Calu3 (cell line): ENCODE data around the gene ZNF80. TPM values are rescaled to one million over a fixed set of nuclear protein-coding genes. Genes with fewer than 3 reads are reported as not detected.
A peak's percentile ranks its signal among the peaks of the same experiment; 100 is the strongest.

Experiments used
- BruUV-seq: library from RNA; stranded (reverse); fragments of 400-500 nt; replicated peaks from 2 replicates; lab custom pipeline; 2021; lab: Mats Ljungman, UMichigan
- CTCF ChIA-PET: fragments of 300-600 bp; sonication (Branson Sonifier 250); formaldehyde crosslinking; loops from one replicate; lab custom pipeline; 2022; ENCODE audit warnings: antibody characterized with exemption; lab: Charles Lee
- DNase-seq: peaks from one replicate; pipeline ENCODE4 v3.0.0; 2022
- H3K27ac Mint-ChIP-seq: one replicate; pipeline ENCODE4 v1.8.0; 2022; ENCODE audit warnings: mixed read lengths; ENCODE audit not compliant: unreplicated experiment
- H3K27me3 Mint-ChIP-seq: one replicate; pipeline ENCODE4 v1.8.0; 2022; ENCODE audit warnings: mixed read lengths; ENCODE audit not compliant: unreplicated experiment
- H3K36me3 Mint-ChIP-seq: one replicate; pipeline ENCODE4 v1.8.0; 2022; ENCODE audit warnings: mild to moderate bottlenecking, moderate library complexity, mixed read lengths; ENCODE audit not compliant: insufficient read depth, unreplicated experiment
- H3K4me1 Mint-ChIP-seq: one replicate; pipeline ENCODE4 v1.8.0; 2022; ENCODE audit warnings: mild to moderate bottlenecking, low read depth, mixed read lengths; ENCODE audit not compliant: unreplicated experiment
- H3K4me3 Mint-ChIP-seq: one replicate; pipeline ENCODE4 v1.8.0; 2022; ENCODE audit warnings: mild to moderate bottlenecking, low read depth, moderate library complexity, mixed read lengths; ENCODE audit not compliant: unreplicated experiment
- H3K9me3 Mint-ChIP-seq: one replicate; pipeline ENCODE4 v1.8.0; 2022; ENCODE audit warnings: low read depth, mixed read lengths; ENCODE audit not compliant: unreplicated experiment
- CTCF ChIP-seq: fragments of 200-600 bp; IDR thresholded peaks from one replicate; pipeline ENCODE4 v1.8.0; 2022; ENCODE audit warnings: antibody characterized with exemption; ENCODE audit not compliant: unreplicated experiment
- intact Hi-C: fragments of 100-400 bp; cut with micrococcal nuclease; formaldehyde crosslinking; loops from one replicate; pipeline ENCODE4 v1.10.0; 2022; ENCODE audit not compliant: unreplicated experiment
- total RNA-seq: library from RNA; stranded (reverse); gene quantifications from 2 replicates; pipeline ENCODE4 v1.2.3, GENCODE V29; 2022

The ZNF80 gene
- total RNA-seq, 1 experiment from 2014 or later = not detected

- TF ChIP-seq CTCF = no peak
- DNase-seq = no peak
- no peak overlapping the region for H3K4me3 Mint-ChIP-seq
- no peaks in the 10 kb centered on the region for H3K4me1 Mint-ChIP-seq
- H3K27ac Mint-ChIP-seq = no peak overlapping the region
- CTCF ChIA-PET = no interaction called here
- peaks cover 13% of the 10 kb centered on the region for H3K27me3 Mint-ChIP-seq
- no peaks in the 10 kb centered on the region for H3K9me3 Mint-ChIP-seq
- no peaks in the 10 kb centered on the region for H3K36me3 Mint-ChIP-seq
- BruUV-seq = no TSS peak
- intact Hi-C loops = no loop called here
Observed at GRCh38 chr3:114217266-114217665, 20.1 kb downstream of the ZNF80 start.

GRCh38 chr3:114216186-114216970 lies 21.0 kb downstream of the ZNF80 start:
- H3K36me3 Mint-ChIP-seq = no peaks in the 10 kb centered on the region
- DNase-seq = no peak
- CTCF ChIA-PET = no interaction called here
- H3K27me3 Mint-ChIP-seq = peaks cover 13% of the 10 kb centered on the region
- no peak overlapping the region for H3K27ac Mint-ChIP-seq
- no peaks in the 10 kb centered on the region for H3K4me1 Mint-ChIP-seq
- no peak for TF ChIP-seq CTCF
- no peaks in the 10 kb centered on the region for H3K9me3 Mint-ChIP-seq
- BruUV-seq = no TSS peak
- intact Hi-C loops = no loop called here
- no peak overlapping the region for H3K4me3 Mint-ChIP-seq

- no TSS peak for BruUV-seq
- intact Hi-C loops = no loop called here
- TF ChIP-seq CTCF = no peak
- Mint-ChIP-seq H3K4me1 (no peaks in the 10 kb centered on the region), H3K27me3 (peaks cover 9% of the 10 kb centered on the region), H3K36me3 (no peaks in the 10 kb centered on the region), H3K4me3 (no peak overlapping the region), H3K9me3 (no peaks in the 10 kb centered on the region), H3K27ac (no peak overlapping the region)
- CTCF ChIA-PET = no interaction called here
- no peak for DNase-seq
Observed at GRCh38 chr3:114214542-114215341, 22.6 kb downstream of the ZNF80 start.

GRCh38 chr3:114213627-114214541 lies 23.5 kb downstream of the ZNF80 start:
- Mint-ChIP-seq H3K9me3 (no peaks in the 10 kb centered on the region), H3K36me3 (no peaks in the 10 kb centered on the region), H3K27ac (no peak overlapping the region), H3K4me1 (no peaks in the 10 kb centered on the region), H3K27me3 (peaks cover 8% of the 10 kb centered on the region), H3K4me3 (no peak overlapping the region)
- TF ChIP-seq CTCF = no peak
- CTCF ChIA-PET = interaction anchor here (0.7 to 1.0 kb wide), 2 partner anchors 15 to 205 kb away, joined by 4 to 7 read pairs; no protein-coding TSS in a partner anchor
- DNase-seq = peak; percentile 3
- intact Hi-C loops = no loop called here
- no TSS peak for BruUV-seq
